HG03025 (cell line): ENCODE results near the gene FOXL2.

ENCODE experiments used
- ATAC-seq: cut with Tn5 transposase; IDR thresholded peaks from one replicate; pipeline ENCODE4 v1.9.1; 2021; ENCODE audit warnings: mild to moderate bottlenecking, moderate library complexity; ENCODE audit not compliant: unreplicated experiment, low FRiP score

Gene FOXL2

DNA sequence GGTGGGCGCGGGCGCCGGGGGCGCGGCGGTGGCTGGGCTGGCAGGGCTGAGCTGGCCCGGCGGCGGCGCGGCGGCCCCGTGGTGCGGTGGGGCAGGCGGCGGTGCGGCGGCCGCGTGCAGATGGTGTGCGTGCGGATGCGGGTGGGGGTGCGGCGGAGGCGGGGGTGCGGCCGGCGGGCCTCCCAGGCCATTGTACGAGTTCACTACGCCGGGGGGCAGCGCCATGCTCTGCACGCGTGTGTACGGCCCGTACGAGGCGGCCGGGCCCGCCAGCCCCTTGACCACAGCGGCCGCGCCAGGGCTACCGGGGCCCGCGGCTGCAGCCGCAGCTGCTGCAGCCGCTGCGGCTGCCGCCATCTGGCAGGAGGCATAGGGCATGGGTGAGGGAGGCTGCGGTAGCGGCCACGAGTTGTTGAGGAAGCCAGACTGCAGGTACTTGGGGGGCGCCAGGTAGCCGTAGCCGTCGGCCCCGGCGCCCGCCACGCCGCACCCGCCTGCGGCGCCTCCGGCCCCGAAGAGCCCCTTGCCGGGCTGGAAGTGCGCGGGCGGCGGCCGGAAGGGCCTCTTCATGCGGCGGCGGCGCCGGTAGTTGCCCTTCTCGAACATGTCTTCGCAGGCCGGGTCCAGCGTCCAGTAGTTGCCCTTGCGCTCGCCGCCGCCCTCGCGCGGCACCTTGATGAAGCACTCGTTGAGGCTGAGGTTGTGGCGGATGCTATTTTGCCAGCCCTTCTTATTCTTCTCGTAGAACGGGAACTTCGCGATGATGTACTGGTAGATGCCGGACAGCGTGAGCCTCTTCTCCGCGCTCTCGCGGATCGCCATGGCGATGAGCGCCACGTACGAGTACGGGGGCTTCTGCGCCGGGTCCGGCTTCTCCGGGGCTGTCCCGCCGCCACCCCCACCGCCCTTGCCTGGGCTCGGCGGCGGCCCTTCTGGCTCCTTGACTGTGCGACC is 951 bp downstream of the FOXL2 start:
- ATAC-seq: no peak

DNA sequence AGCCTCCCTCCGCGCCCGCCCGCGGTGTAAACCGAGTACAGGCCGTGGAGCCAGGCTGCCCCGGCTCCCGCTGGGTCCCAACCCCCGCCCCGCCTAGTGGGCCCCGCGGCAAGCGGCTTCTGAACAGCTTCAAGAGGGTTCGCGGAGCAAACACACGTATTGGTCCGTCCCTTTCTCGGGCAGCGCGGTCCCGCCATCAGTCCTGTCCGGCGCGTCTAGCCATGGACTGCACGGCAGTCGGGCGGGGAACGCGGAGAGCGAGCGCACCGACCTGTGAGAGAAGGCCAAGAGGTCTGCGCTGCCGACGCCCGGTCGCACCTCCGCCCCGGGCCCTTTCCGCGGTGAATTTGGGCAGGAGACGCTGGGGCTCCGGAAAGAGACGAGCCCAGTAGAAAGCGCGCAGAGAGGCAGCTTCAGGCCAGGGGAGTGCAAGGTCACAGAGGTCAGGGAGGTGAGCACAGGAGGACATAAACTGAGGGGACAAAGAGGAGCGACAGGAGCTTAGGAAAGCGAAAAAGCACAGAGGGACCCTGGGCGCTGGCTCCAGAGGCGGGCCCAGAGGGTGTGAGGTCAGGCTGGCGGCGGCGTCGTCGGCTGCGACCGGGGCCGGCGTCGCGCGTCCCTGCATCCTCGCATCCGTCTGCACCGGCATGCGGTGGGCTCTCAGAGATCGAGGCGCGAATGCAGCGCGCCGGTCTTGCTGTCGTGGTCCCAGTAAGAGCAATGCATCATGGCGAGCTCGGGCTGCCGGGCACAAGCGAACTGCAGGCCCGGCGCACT is 1.8 kb downstream of the FOXL2 start:
- ATAC-seq: no peak

DNA sequence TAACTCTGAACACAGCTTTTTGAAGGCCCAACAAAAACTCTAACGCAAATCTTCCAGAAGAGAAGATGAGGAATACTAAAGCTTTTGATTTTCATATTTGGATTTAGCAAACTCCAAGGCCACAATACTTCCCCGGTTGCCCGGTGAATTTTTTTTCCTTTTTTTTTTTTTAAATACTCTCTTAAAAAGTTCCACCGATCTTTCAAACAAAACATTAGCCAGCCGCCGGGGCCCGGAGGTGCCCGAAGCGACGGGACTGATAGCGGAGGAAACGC is 2.3 kb downstream of the FOXL2 start:
- no peak for ATAC-seq

DNA sequence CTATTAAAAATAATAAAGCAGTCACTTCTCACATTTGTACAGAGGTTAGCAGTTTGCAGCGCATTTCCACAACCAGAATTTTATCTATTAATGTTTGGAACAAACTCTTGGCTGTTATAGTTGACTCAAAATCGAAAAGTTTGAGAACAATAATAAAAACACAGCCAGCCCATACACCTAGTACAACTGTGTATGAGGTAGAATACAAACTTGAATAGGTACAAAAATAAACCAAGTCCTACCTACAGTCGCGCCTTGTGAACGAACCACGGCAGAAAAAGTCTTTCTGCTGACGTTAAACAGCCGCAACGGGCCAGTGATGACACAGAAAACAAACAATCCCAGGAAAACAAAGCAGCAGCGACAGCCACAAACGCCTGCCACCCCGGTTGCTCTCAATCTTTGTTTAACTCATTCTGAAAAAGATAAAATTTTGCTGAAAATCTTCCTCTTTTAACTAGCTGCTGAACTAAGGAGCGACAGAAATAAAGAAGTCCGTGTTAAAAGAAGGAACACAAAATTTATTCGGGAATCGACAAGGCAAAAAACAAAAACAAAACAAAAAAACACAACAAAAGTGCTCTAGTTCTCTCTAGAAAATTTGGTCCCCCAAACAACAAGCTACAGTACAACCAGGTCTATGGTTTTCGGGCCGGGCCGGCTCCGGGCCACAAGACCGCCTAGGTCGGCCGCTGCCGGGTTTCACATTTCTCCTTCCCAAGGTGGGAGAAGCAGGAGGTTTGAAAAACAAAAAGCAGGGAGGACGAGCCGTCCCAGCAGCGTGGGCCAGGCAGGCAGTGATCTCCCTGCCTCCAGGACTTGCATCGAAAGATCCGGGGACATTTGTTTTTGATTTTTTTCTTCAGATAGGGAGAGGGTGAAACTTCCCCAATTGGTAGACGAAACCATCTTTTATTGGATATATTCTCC is 2.9 kb downstream of the FOXL2 start:
- no peak for ATAC-seq

GRCh38 chr3:138942861-138943623 is 3.9 kb downstream of the FOXL2 start:
- no peak for ATAC-seq

GRCh38 chr3:138942271-138942670 is 4.7 kb downstream of the FOXL2 start:
- ATAC-seq: no peak

DNA sequence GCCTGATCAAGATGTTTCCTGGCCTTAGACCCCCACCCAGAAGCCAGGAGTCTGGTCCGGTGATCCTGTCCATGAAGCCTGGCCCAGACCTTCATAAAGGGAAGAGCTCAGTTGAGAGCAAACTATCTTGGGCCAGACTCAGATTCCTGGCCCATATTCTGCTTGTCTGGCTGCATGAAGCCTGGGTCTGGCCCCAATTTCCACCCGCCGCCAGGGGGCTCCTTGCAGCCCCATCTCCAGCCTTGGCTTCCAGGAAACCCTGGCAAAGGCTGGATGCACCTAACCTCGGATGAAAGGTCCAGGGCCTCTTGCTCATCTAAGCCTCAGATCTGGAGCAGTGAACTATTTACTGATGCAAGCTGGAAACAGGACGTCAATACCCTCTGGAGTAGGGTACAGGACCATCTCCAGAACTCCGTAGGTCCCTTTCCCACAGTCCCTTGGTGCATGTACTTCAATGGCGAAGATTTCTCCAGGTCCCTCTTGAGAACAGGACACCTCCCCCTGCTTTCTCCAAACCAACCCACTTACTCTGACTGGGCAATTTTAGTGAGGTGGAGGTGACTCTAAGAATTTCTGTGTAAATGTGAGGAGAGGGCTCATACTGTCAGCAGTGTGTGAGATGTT is 5.6 kb downstream of the FOXL2 start:
- no peak for ATAC-seq

GRCh38 chr3:138940446-138940845 is 6.5 kb downstream of the FOXL2 start:
- ATAC-seq: no peak

- ATAC-seq: no peak
These were observed 7.2 kb downstream of the FOXL2 start for GRCh38 chr3:138939561-138940241.

- no peak for ATAC-seq
These were observed 7.9 kb downstream of the FOXL2 start for GRCh38 chr3:138938877-138939560.

GRCh38 chr3:138938056-138938876 is 8.7 kb downstream of the FOXL2 start:
- no peak for ATAC-seq

DNA sequence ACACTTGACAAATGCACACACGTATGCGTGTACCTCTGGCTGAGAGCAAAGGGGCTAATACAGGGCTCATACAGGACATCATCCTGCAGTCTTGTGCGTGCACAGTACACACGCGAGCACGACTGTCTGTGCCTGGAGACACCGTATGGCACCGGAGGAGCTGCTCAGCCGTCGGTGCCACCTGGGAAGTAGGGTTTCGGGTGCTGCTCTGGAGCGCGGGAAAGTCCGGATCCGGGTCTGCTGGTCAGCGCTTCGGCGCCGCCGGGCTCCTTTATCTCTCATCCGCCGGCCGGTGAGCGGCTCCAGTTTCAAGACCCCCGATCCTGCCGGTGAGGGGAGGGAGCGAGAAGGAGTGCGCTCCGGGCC is 9.3 kb downstream of the FOXL2 start:
- ATAC-seq: no peak

DNA sequence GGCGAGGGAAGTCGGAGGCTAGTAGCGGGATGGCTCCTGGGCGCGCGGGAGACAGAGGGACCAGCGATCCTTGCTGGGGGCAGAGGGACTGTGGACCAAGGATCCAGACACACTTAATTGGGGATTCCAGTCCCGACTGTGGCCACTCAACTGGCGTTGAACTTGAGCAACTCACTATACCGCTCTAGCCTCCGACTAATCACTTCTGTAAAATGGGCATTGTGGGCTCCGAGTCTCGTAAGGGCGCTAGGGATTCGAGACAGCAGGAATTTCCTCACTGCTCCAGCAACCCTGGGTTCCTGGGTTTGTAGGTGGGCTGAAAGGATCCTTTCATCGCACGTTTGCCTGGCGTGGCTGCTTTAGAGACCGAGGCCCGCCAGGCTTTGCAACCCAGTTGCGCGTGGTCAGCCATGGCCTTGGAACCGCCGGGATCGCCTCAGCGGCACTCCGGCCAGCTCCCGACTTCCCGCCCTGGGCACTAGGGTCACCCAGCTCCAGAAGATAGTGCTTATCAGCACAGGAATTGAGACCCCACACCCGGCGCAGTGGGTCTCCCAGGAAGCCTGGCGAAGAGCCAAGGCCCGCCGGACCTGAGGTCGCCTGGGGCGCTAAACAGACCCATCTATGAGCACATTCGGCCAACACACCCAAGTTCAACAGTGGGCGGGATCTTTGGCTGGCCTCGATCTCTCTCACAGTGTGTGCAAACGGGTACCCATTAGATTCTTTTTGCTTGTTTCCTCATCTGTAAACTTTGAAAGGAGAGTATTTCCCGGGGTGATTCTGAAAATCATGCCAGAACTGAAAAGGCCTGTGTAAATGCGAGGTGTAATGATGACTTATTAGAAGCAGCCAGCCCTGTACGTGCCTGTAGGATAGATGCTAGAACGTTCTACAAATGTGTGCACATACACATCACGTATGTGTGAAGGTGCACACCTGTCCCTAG is 9.9 kb downstream of the FOXL2 start:
- ATAC-seq: no peak

DNA sequence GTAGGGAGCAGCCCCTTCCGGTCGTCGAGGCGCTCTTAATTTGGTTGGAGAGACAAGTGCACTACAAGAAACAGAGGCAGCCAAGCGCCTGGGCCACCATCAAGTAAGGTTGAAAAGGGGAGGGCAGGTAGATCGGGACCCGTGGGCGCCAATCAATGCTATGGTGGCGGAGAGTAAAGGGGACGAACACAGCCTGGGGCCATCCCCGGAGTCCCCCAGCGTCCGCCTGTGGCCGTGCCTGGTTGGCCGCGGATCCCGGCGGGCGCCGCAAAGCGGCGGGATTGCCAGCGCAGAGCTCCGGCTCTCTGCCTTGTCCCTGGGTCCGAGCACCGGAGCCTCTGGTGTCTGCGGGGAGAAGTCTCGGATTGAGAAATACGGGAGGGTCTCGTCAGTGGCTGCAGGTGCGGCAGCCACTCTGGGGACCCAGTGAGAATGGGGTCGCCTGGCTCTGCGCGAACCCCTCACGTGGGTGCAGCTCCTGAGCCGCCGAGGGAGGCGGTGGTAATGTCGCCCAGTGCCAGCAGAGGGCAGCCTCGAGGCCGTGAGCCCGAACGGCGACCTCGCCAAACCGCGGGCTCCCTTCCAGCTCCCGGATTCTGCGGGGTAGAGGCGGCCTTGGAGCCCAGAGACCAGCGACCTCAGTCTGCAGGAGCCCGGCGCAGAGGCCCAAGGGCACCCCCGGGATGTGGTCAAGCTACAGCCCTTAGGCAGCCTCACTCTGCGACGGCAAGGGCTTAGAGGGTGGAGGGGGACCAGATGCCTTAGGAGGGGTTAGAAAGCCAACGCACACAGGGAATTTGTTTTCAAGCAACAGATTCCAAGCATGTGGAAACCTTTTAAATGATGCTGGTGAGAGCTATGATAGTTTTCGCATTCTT is 10.8 kb downstream of the FOXL2 start:
- ATAC-seq: peak; percentile 63

- no peak for ATAC-seq
These were observed 11.5 kb downstream of the FOXL2 start for GRCh38 chr3:138935505-138935862.
